ENCODE measurements around the gene TCF19. TPM values are rescaled to one million over a fixed set of nuclear protein-coding genes. Genes with fewer than 3 reads are reported as not detected.
"Not testable (repeated sequence)": the region's sequence is repeated elsewhere in the genome, so short reads cannot be mapped to it uniquely, and the experiment has no call there.

The TCF19 gene
- total RNA-seq, 1 experiment from 2014 or later: 15.0 TPM

GRCh38 chr6:31194061-31194834 is 35.9 kb downstream of the TCF19 start:
- Histone ChIP-seq H3K27ac (ENCODE audit: insufficient read length, low read depth, low read length) (no peak overlapping the region), H3K23me2 (ENCODE audit: insufficient read length, low read depth, low read length, poor library complexity, severe bottlenecking) (peaks cover 4% of the 10 kb centered on the region), H2AK5ac (ENCODE audit: insufficient read length, low read length) (no peak overlapping the region), H4K20me1 (ENCODE audit: control insufficient read depth, insufficient read depth, insufficient read length) (no peaks in the 10 kb centered on the region), H3K23ac (ENCODE audit: insufficient read length, low read depth, low read length) (no peak overlapping the region), H3K4ac (ENCODE audit: low read depth, low read length) (no peak overlapping the region), H3K79me1 (ENCODE audit: insufficient read depth, low read depth, low read length, poor library complexity, severe bottlenecking) (no peaks in the 10 kb centered on the region), H4K91ac (ENCODE audit: insufficient read length, low read depth, low read length) (no peak overlapping the region), H2BK15ac (ENCODE audit: low read depth, low read length) (no peak overlapping the region), H3K18ac (ENCODE audit: insufficient read length, low read depth, low read length) (peak overlapping the region; percentile 24), H2BK20ac (ENCODE audit: low read depth, low read length, poor library complexity, severe bottlenecking) (no peak overlapping the region), H2AFZ (ENCODE audit: low read length) (no peak overlapping the region), H3T11ph (ENCODE audit: low read length) (no peak overlapping the region), H3K27me3 (ENCODE audit: insufficient read depth, low read length) (no peaks in the 10 kb centered on the region), H3K79me2 (ENCODE audit: insufficient read depth, low read length) (no peaks in the 10 kb centered on the region), H3K14ac (ENCODE audit: insufficient read depth, low read length) (no peak overlapping the region), H4K5ac (ENCODE audit: insufficient read length, low read depth, low read length) (no peak overlapping the region), H2BK120ac (ENCODE audit: low read depth, low read length, poor library complexity, severe bottlenecking) (no peak overlapping the region), H3K9me3 (ENCODE audit: control insufficient read depth, low read depth, low read length) (no peaks in the 10 kb centered on the region), H3K9ac (ENCODE audit: extremely low read depth, insufficient read length, low read length) (no peak overlapping the region), H3K4me1 (ENCODE audit: insufficient read depth, low read length) (no peaks in the 10 kb centered on the region), H4K8ac (replicated peaks; ENCODE audit: insufficient read length, low read depth, low read length) (no peak overlapping the region), H3K56ac (ENCODE audit: insufficient read length, low read depth, low read length) (no peak overlapping the region), H3K4me2 (ENCODE audit: insufficient read depth, insufficient read length, low read length) (no peak overlapping the region), H2BK12ac (ENCODE audit: insufficient read length, low read depth, low read length) (no peak overlapping the region), H2BK5ac (ENCODE audit: insufficient read length, low read length) (no peak overlapping the region)
- Mint-ChIP-seq H3K36me3 (ENCODE audit: insufficient read depth in 1 of 3, low read depth in 3 of 3) (peaks cover 7 to 16% (median 9%) of the 10 kb centered on the region in 3 experiments), H3K27ac (no peak overlapping the region), H3K9me3 (peaks cover 4 to 10% of the 10 kb centered on the region in 2 experiments), H3K4me3 (no peak overlapping the region; a peak in 1 of 5 replicates), H3K4me1 (peaks cover 8 to 12% of the 10 kb centered on the region in 2 experiments), H3K27me3 (ENCODE audit: low read depth) (no peaks in the 10 kb centered on the region; the same call in 1 of the 2 replicates)
- WGBS (ENCODE audit: extremely low coverage, insufficient read length, low lambda C conversion rate): no CpG with 5 or more reads among the region's 6 CpGs
- DNase-seq: no peak
- TF ChIP-seq CTCF (conservative IDR thresholded peaks at IDR 0.05): no peak

GRCh38 chr6:31195308-31195979 is 37.1 kb downstream of the TCF19 start:
- H3K9me3 Mint-ChIP-seq; H2BK5ac ChIP-seq (ENCODE audit: insufficient read length, low read length); H4K8ac ChIP-seq (replicated peaks; ENCODE audit: insufficient read length, low read depth, low read length); H4K91ac ChIP-seq (ENCODE audit: insufficient read length, low read depth, low read length); H3K27ac Mint-ChIP-seq; H2AFZ ChIP-seq (ENCODE audit: low read length); H3T11ph ChIP-seq (ENCODE audit: low read length); H4K20me1 ChIP-seq (ENCODE audit: control insufficient read depth, insufficient read depth, insufficient read length); H3K14ac ChIP-seq (ENCODE audit: insufficient read depth, low read length); H3K27ac ChIP-seq (ENCODE audit: insufficient read length, low read depth, low read length); H3K23ac ChIP-seq (ENCODE audit: insufficient read length, low read depth, low read length); H2BK12ac ChIP-seq (ENCODE audit: insufficient read length, low read depth, low read length); H4K5ac ChIP-seq (ENCODE audit: insufficient read length, low read depth, low read length); H3K18ac ChIP-seq (ENCODE audit: insufficient read length, low read depth, low read length); H2BK120ac ChIP-seq (ENCODE audit: low read depth, low read length, poor library complexity, severe bottlenecking); H2BK20ac ChIP-seq (ENCODE audit: low read depth, low read length, poor library complexity, severe bottlenecking); H3K23me2 ChIP-seq (ENCODE audit: insufficient read length, low read depth, low read length, poor library complexity, severe bottlenecking); H3K9me3 ChIP-seq (ENCODE audit: control insufficient read depth, low read depth, low read length); H3K27me3 ChIP-seq (ENCODE audit: insufficient read depth, low read length); H3K27me3 Mint-ChIP-seq (ENCODE audit: low read depth); H3K4ac ChIP-seq (ENCODE audit: low read depth, low read length); H3K4me3 Mint-ChIP-seq; H2BK15ac ChIP-seq (ENCODE audit: low read depth, low read length); H3K9ac ChIP-seq (ENCODE audit: extremely low read depth, insufficient read length, low read length); H3K4me1 ChIP-seq (ENCODE audit: insufficient read depth, low read length); DNase-seq; H3K56ac ChIP-seq (ENCODE audit: insufficient read length, low read depth, low read length); H3K79me2 ChIP-seq (ENCODE audit: insufficient read depth, low read length); H2AK5ac ChIP-seq (ENCODE audit: insufficient read length, low read length); H3K79me1 ChIP-seq (ENCODE audit: insufficient read depth, low read depth, low read length, poor library complexity, severe bottlenecking); H3K4me2 ChIP-seq (ENCODE audit: insufficient read depth, insufficient read length, low read length): not testable (repeated sequence)
- Mint-ChIP-seq H3K4me1 (peaks cover 4 to 11% of the 10 kb centered on the region in 2 experiments; a peak in 3 of 4 replicates), H3K36me3 (ENCODE audit: insufficient read depth in 1 of 3, low read depth in 3 of 3) (peaks cover 7 to 19% (median 9%) of the 10 kb centered on the region in 3 experiments)
- WGBS (ENCODE audit: extremely low coverage, insufficient read length, low lambda C conversion rate): no CpG with 5 or more reads among the region's 41 CpGs

All from H9 (cell line).